Sigmoid colon (tissue), 7 donors: ENCODE data around the gene PRKAG2. TPM values are rescaled to one million over a fixed set of nuclear protein-coding genes. Genes with fewer than 3 reads are reported as not detected.
A peak's percentile ranks its signal among the peaks of the same experiment; 100 is the strongest.

Experiments used
- DNase-seq: peaks from one replicate; pipeline ENCODE4 v3.0.0-alpha.2; 2019
- H3K27ac ChIP-seq, 4 donors: fragments of 200-600 bp; sonication (generic); one replicate each; pipeline ENCODE4 v1.5.1; 2016 to 2019; ENCODE audit warnings: mild to moderate bottlenecking in 1 of 4
- H3K27me3 ChIP-seq, 3 donors: fragments of 200-600 bp; sonication (generic); one replicate each; pipeline ENCODE4 v1.5.1; 2019; ENCODE audit warnings: mild to moderate bottlenecking in 1 of 3
- H3K36me3 ChIP-seq, 4 donors: fragments of 200-600 bp; sonication (generic); one replicate each; pipeline ENCODE4 v1.5.1; 2016 to 2019
- H3K4me1 ChIP-seq, 4 donors: fragments of 200-600 bp; sonication (generic); one replicate each; pipeline ENCODE4 v1.5.1; 2017 to 2019
- H3K4me3 ChIP-seq, 4 donors: fragments of 200-600 bp; sonication (generic); one replicate each; pipeline ENCODE4 v1.5.1; 2017 to 2019; ENCODE audit warnings: mild to moderate bottlenecking in 2 of 4, moderate library complexity in 1 of 4
- H3K9me3 ChIP-seq, 4 donors: fragments of 200-600 bp in 3 of 4; sonication (generic) in 3 of 4; one replicate each; pipeline versions ENCODE4 v1.5.1 to v1.6.1; 2013 to 2019
- EP300 ChIP-seq, 4 donors: sonication (generic); formaldehyde crosslinking; IDR thresholded peaks; one replicate each; pipeline ENCODE4 v1.6.1; 2017; ENCODE audit warnings: antibody characterized with exemption in 4 of 4
- POLR2A ChIP-seq, 2 donors: fragments of 450-650 bp; IDR thresholded peaks; one replicate each; pipeline ENCODE4 v1.6.1; 2016; ENCODE audit warnings: antibody characterized with exemption in 2 of 2, mild to moderate bottlenecking in 2 of 2, moderate library complexity in 2 of 2
- POLR2AphosphoS5 ChIP-seq, 4 donors: sonication (generic); formaldehyde crosslinking; IDR thresholded peaks; one replicate each; pipeline ENCODE4 v1.6.1; 2017; ENCODE audit warnings: antibody characterized with exemption in 4 of 4
- WGBS, 2 donors: extraction: QIAGEN DNeasy Blood & Tissue Kit; methylation state at CpG; one replicate each; pipeline ENCODE4 v1.1.7; 2013; 5-methylcytosine and 5-hydroxymethylcytosine counted together
- intact Hi-C: fragments of 100-400 bp; cut with DNase I; formaldehyde crosslinking; loops from one replicate; pipeline ENCODE4 v1.15.1; 2023
- polyA plus RNA-seq, 3 donors: library from polyadenylated mRNA; stranded (reverse); fragments of 200-250 nt; gene quantifications; one replicate each; pipeline ENCODE4 v1.2.3, GENCODE V29; 2013
- total RNA-seq, 4 donors: library from RNA; depleted of rRNA; stranded (reverse); fragments of >200 nt; gene quantifications; one replicate each; pipeline ENCODE4 v1.1.0, GENCODE V29; 2016
- TF ChIP-seq, protein P1 (sequence below), 4 experiments: fragments of 450-650 bp in 3 of 4; fragments of 200-600 bp in 1 of 4; IDR thresholded peaks; one replicate each; pipeline ENCODE4 v1.5.1; 2016 to 2019; ENCODE audit warnings: antibody characterized with exemption in 4 of 4, mild to moderate bottlenecking in 3 of 4, moderate library complexity in 2 of 4
- donor health status: healthy with polysubstance abuse.
- donor health status: Bipolar disorder and iron deficiency.
- donor health status: healthy.

PRKAG2 gene
- total and polyA plus RNA-seq, 7 donors, result 19.2 to 51.2 (median 37.1) TPM

GRCh38 chr7:151603951-151604350 lies 273.0 kb downstream of the PRKAG2 start:
- intact Hi-C loops, result no loop called here
- H3K27ac ChIP-seq, result no peak overlapping the region
- H3K9me3 ChIP-seq, result no peaks in the 10 kb centered on the region
- TF ChIP-seq POLR2AphosphoS5 (IDR thresholded peaks at IDR 0.05) (no peak), EP300 (IDR thresholded peaks at IDR 0.05) (no peak), POLR2A (IDR thresholded peaks at IDR 0.05) (no peak)
- TF ChIP-seq, protein P1, sequence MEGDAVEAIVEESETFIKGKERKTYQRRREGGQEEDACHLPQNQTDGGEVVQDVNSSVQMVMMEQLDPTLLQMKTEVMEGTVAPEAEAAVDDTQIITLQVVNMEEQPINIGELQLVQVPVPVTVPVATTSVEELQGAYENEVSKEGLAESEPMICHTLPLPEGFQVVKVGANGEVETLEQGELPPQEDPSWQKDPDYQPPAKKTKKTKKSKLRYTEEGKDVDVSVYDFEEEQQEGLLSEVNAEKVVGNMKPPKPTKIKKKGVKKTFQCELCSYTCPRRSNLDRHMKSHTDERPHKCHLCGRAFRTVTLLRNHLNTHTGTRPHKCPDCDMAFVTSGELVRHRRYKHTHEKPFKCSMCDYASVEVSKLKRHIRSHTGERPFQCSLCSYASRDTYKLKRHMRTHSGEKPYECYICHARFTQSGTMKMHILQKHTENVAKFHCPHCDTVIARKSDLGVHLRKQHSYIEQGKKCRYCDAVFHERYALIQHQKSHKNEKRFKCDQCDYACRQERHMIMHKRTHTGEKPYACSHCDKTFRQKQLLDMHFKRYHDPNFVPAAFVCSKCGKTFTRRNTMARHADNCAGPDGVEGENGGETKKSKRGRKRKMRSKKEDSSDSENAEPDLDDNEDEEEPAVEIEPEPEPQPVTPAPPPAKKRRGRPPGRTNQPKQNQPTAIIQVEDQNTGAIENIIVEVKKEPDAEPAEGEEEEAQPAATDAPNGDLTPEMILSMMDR (IDR thresholded peaks at IDR 0.05), result no peak
- no peak for DNase-seq
- no peak overlapping the region for H3K4me3 ChIP-seq
- H3K27me3 ChIP-seq, result no peaks in the 10 kb centered on the region
- H3K36me3 ChIP-seq, result peaks cover 0 to 8% (median 0%) of the 10 kb centered on the region in 4 donors
- peaks cover 0 to 44% (median 37%) of the 10 kb centered on the region in 4 donors for H3K4me1 ChIP-seq
- WGBS, 2 donors, result 85 to 97% methylated on average over 4 of the region's 4 CpGs

DNA sequence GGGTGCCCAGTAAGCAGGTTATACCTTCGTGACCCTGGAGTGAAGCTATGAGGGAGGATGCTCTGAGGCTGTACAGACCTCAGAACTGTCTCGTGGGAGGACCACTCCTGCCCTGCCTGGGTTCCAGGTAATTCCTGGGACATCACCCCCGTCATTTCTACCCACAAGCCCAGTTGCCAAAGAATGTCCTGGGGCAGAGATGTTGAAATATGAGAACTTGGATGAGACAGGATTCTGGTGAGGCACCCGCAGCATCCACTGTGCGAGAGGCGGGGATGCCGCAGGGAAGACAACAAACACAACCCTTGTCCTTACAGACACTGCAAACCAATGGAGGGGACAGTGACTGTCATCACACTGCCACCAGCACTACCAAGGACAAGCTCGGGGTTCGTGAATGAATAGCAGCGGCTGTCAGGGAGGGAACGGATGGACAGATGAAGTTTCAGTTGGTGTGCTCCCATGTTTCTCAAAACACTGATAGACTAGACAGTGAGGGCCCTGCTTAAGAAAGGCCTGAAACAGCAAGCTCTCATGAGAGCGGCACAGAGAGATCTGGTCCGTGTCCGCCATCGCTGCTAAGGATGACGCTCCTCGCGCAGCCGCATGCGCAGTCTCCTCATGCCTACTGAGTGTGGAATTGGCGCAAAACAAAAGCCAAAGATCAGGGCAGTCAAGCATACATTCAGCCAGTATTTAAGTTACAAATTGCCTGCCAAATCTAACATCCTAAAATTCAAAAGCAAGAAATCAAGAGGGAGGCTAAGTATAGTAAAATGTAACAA lies 275.2 kb downstream of the PRKAG2 start:
- peaks cover 0 to 8% (median 0%) of the 10 kb centered on the region in 4 donors for H3K36me3 ChIP-seq
- 96 to 97% methylated on average over 21 of the region's 21 CpGs for WGBS, 2 donors
- peak overlapping the region in 2 of 4 donors; percentile 16 to 91 for H3K27ac ChIP-seq
- TF ChIP-seq POLR2A (IDR thresholded peaks at IDR 0.05) (no peak), EP300 (IDR thresholded peaks at IDR 0.05) (no peak), POLR2AphosphoS5 (IDR thresholded peaks at IDR 0.05) (no peak)
- TF ChIP-seq, protein P1 (IDR thresholded peaks at IDR 0.05), result no peak
- H3K4me1 ChIP-seq, result peaks cover 0 to 50% (median 34%) of the 10 kb centered on the region in 4 donors
- no peaks in the 10 kb centered on the region for H3K9me3 ChIP-seq
- no peak for DNase-seq
- H3K4me3 ChIP-seq, result no peak overlapping the region
- intact Hi-C loops, result no loop called here
- H3K27me3 ChIP-seq, result no peaks in the 10 kb centered on the region

DNA sequence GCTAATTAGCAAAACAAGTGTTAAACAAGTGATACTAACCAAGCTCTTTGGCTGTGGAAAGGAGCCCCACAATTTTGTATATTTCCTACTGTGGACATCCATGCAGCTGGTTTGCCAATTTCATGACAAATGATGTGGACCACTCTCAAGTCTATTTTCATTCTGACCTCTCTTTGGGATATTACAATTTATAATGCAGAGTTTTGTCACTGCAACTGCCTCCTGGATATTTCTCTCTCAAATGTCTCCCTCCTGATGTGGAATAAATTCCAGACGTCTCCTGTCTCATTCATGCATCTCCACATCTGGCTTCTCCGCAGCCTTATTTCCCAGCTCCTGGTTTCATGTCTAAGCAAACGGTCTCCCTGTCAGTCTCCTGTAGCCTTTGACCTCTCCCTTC lies 276.6 kb downstream of the PRKAG2 start:
- H3K27me3 ChIP-seq, result no peaks in the 10 kb centered on the region
- H3K27ac ChIP-seq, result peak overlapping the region; percentile 82 to 94 (median 86)
- H3K4me3 ChIP-seq, result no peak overlapping the region
- intact Hi-C loops, result no loop called here
- no peaks in the 10 kb centered on the region for H3K9me3 ChIP-seq
- H3K36me3 ChIP-seq, result peaks cover 0 to 8% (median 0%) of the 10 kb centered on the region in 4 donors
- DNase-seq, result no peak
- TF ChIP-seq, protein P1 (IDR thresholded peaks at IDR 0.05), result no peak
- TF ChIP-seq POLR2AphosphoS5 (IDR thresholded peaks at IDR 0.05), result no peak
- TF ChIP-seq EP300 (IDR thresholded peaks at IDR 0.05), result no peak
- no peak for TF ChIP-seq POLR2A (IDR thresholded peaks at IDR 0.05)
- H3K4me1 ChIP-seq, result peaks cover 0 to 51% (median 41%) of the 10 kb centered on the region in 4 donors
- WGBS, 2 donors, result 78 to 85% methylated on average over 3 of the region's 3 CpGs

DNA sequence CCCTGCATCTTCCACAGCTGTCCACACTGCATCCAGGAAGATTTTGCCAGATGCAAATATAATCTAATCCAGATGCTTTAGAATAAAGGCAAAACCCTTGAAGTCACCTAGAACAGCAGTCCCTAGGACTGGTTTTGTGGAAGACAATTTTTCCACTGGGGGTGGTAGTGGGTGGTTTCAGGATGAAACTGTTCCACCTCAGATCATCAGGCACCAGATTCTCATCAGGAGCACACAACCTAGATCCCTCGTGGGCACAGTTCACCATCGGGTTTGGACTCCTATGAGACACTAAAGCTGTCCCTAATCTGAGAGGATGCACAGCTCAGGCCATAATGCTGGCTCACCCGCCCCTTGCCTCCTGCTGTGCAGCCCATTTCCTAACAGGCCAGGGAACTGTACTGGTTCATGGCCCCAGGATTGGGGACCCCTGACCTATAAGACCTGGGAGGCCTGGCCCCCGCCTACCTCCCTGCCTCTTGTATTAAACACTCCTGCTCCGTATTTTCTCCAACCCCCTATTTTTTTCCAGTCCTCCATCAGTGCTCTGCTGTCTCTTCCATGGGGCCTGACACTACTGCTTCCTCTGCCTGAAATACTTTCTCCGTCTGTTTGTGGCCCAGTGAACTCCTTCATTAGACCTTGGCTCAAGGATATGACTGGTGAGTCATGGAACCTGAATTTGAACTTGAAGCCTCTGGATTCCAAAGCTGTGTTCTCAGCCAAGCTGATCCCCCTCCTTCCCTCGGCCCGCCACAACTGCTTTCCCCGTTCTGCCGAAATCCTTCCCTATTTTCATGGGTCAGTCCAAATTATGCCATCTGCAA lies 277.3 kb downstream of the PRKAG2 start:
- intact Hi-C loops, result no loop called here
- no peak overlapping the region for H3K4me3 ChIP-seq

More for the DNA sequence above, 277.3 kb downstream of the PRKAG2 start:
- Histone ChIP-seq H3K4me1 (peaks cover 0 to 55% (median 46%) of the 10 kb centered on the region in 4 donors), H3K9me3 (no peaks in the 10 kb centered on the region), H3K36me3 (peaks cover 0 to 11% (median 0%) of the 10 kb centered on the region in 4 donors), H3K27me3 (no peaks in the 10 kb centered on the region), H3K27ac (peak overlapping the region; percentile 82 to 94 (median 86))
- WGBS, 2 donors, result 71 to 80% methylated on average over 10 of the region's 10 CpGs
- no peak for TF ChIP-seq POLR2A (IDR thresholded peaks at IDR 0.05)
- no peak for TF ChIP-seq EP300 (IDR thresholded peaks at IDR 0.05)
- peak; percentile 34 to 81 (median 70) for TF ChIP-seq POLR2AphosphoS5 (IDR thresholded peaks at IDR 0.05)
- TF ChIP-seq, protein P1 (IDR thresholded peaks at IDR 0.05), result no peak
- DNase-seq, result peak; percentile 82
